HG03342 (cell line): ENCODE results near the gene TNRC6A.
"Not testable (repeated sequence)": the region's sequence is repeated elsewhere in the genome, so short reads cannot be mapped to it uniquely, and the experiment has no call there.

ENCODE experiments used
- ATAC-seq: cut with Tn5 transposase; IDR thresholded peaks from one replicate; pipeline ENCODE4 v1.9.1; 2021; ENCODE audit warnings: mild to moderate bottlenecking, moderate library complexity; ENCODE audit not compliant: unreplicated experiment

Gene TNRC6A

GRCh38 chr16:24841291-24841690 is 111.8 kb downstream of the TNRC6A start:
- ATAC-seq = no peak

- no peak for ATAC-seq
These were observed 114.9 kb downstream of the TNRC6A start for GRCh38 chr16:24844101-24845030.

GRCh38 chr16:24845031-24845365 is 115.5 kb downstream of the TNRC6A start:
- ATAC-seq = not testable (repeated sequence)

GRCh38 chr16:24845726-24846547 is 116.5 kb downstream of the TNRC6A start, which contains the start of gene SLC5A11:
Gene SLC5A11, plus strand, starts transcription at chr16:24845963. Its CDS starts 12,681 bp downstream, at chr16:24858644.
- ATAC-seq = no peak

- no peak for ATAC-seq
These were observed 117.3 kb downstream of the TNRC6A start for GRCh38 chr16:24846548-24847357.

GRCh38 chr16:24847358-24847664 is 117.9 kb downstream of the TNRC6A start:
- no peak for ATAC-seq

GRCh38 chr16:24848065-24848464 is 118.6 kb downstream of the TNRC6A start:
- ATAC-seq = no peak

GRCh38 chr16:24849641-24850040 is 120.2 kb downstream of the TNRC6A start:
- no peak for ATAC-seq

- no peak for ATAC-seq
These were observed 121.0 kb downstream of the TNRC6A start for GRCh38 chr16:24850289-24850938.

- no peak for ATAC-seq
These were observed 122.2 kb downstream of the TNRC6A start for GRCh38 chr16:24851700-24852099.

- ATAC-seq = no peak
These were observed 122.8 kb downstream of the TNRC6A start for GRCh38 chr16:24852281-24852721.

GRCh38 chr16:24853169-24853824 is 123.8 kb downstream of the TNRC6A start:
- no peak for ATAC-seq

GRCh38 chr16:24853830-24854229 is 124.4 kb downstream of the TNRC6A start:
- no peak for ATAC-seq

- ATAC-seq = no peak
These were observed 125.2 kb downstream of the TNRC6A start for GRCh38 chr16:24854607-24855171.

GRCh38 chr16:24855678-24856077 is 126.2 kb downstream of the TNRC6A start:
- no peak for ATAC-seq

- not testable (repeated sequence) for ATAC-seq
These were observed 127.4 kb downstream of the TNRC6A start for GRCh38 chr16:24856871-24857270.

- no peak for ATAC-seq
These were observed 129.0 kb downstream of the TNRC6A start for GRCh38 chr16:24858219-24859041.

- no peak for ATAC-seq
These were observed 132.0 kb downstream of the TNRC6A start for GRCh38 chr16:24861461-24861860.
